ENCODE measurements around the gene AKNAD1. TPM values are rescaled to one million over a fixed set of nuclear protein-coding genes. Genes with fewer than 3 reads are reported as not detected.
A peak's percentile ranks its signal among the peaks of the same experiment; 100 is the strongest.

Gene AKNAD1
- total RNA-seq, 2 experiments from 2014 or later, result not detected

DNA sequence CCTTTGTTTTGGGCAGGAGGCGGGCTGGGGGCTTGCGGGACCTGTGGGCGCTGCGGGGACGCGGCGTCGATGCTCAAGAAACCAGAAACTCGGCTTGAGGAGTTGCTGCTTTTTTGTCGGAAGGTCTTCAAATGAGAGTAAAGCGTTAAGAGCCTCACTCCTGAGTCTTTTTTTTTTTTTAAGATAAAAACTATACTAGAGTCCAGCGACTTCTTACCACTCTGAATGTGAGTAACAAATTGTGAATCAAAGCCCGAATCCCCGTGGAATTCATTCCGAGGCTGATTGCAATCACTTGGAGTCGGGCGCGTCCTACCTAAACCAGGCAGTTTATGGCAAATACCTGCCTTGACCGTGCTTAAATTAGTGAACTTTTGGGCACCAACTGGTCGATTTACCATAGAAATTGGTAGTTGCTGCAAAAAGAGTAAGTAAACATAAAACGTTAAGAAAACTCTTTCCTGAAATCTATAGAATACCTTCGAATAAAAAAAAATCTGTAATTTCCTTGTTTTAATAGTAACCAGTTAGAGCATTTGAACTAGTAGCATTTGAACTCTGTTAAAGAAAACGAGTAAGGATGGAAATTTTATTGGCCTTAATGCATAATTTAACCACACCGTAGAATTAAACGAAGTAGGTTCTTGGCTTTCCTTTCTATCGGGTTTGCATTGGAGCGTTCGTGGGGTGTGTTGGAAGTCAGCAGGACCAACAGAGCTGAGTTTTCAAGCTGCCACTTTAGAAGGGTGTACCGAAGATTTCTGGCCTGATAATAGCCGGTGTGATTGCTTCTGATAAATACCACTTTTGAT lies 20.7 kb upstream of the AKNAD1 start:
- peak overlapping the region; percentile 97 for H3K4me2 ChIP-seq (ENCODE audit: low read length)
- peak; percentile 43 for DNase-seq (ENCODE audit: low spot score)
- H3K9me2 ChIP-seq (ENCODE audit: insufficient read depth, low read length), result no peaks in the 10 kb centered on the region
- H3K9me3 ChIP-seq (ENCODE audit: low read length), result no peaks in the 10 kb centered on the region
- H4K20me1 ChIP-seq (ENCODE audit: insufficient read depth, low read length), result no peaks in the 10 kb centered on the region
- ChIA-PET POLR2A (interaction anchor here (0.5 to 1.1 kb wide), 3 partner anchors 21 to 763 kb away, joined by 3 to 6 read pairs (median 4); no protein-coding TSS in a partner anchor), CTCF (ENCODE audit: unreplicated experiment) (no interaction called here)
- peak overlapping the region; percentile 48 for H3K27ac ChIP-seq (ENCODE audit: low read depth, low read length, poor library complexity, severe bottlenecking)
- peak overlapping the region; percentile 79 for H2AFZ ChIP-seq (ENCODE audit: low read length)
- BruUV-seq (replicated peaks), result TSS peak; percentile 56
- peaks cover 11% of the 10 kb centered on the region for H3K4me1 ChIP-seq (ENCODE audit: insufficient read depth, low read length, poor library complexity, severe bottlenecking)
- intact Hi-C loops (cut with micrococcal nuclease; ENCODE audit: unreplicated experiment), result loop anchor here (2.0 to 5.0 kb wide), 4 partner anchors 85 to 320 kb away; partner anchors contain the start of genes CLCC1, PRPF38B and STXBP3
- H3K36me3 ChIP-seq (ENCODE audit: insufficient read depth, low read length), result 0 out of 2 replicates have a peak, but pooled peaks cover 7% of the 10 kb centered on the region
- peak overlapping the region; percentile 94 for H3K4me3 ChIP-seq (ENCODE audit: low read depth, low read length, poor library complexity, severe bottlenecking)
- TF ChIP-seq, protein P1, sequence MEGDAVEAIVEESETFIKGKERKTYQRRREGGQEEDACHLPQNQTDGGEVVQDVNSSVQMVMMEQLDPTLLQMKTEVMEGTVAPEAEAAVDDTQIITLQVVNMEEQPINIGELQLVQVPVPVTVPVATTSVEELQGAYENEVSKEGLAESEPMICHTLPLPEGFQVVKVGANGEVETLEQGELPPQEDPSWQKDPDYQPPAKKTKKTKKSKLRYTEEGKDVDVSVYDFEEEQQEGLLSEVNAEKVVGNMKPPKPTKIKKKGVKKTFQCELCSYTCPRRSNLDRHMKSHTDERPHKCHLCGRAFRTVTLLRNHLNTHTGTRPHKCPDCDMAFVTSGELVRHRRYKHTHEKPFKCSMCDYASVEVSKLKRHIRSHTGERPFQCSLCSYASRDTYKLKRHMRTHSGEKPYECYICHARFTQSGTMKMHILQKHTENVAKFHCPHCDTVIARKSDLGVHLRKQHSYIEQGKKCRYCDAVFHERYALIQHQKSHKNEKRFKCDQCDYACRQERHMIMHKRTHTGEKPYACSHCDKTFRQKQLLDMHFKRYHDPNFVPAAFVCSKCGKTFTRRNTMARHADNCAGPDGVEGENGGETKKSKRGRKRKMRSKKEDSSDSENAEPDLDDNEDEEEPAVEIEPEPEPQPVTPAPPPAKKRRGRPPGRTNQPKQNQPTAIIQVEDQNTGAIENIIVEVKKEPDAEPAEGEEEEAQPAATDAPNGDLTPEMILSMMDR (conservative IDR thresholded peaks at IDR 0.05; ENCODE audit: low read length), result no peak
- no peak for TF ChIP-seq EZH2phosphoT487 (IDR thresholded peaks at IDR 0.05; ENCODE audit: borderline replicate concordance, low read depth, low read length)
- H3K79me2 ChIP-seq (ENCODE audit: insufficient read depth, low read depth, low read length), result peaks cover 44% of the 10 kb centered on the region

DNA sequence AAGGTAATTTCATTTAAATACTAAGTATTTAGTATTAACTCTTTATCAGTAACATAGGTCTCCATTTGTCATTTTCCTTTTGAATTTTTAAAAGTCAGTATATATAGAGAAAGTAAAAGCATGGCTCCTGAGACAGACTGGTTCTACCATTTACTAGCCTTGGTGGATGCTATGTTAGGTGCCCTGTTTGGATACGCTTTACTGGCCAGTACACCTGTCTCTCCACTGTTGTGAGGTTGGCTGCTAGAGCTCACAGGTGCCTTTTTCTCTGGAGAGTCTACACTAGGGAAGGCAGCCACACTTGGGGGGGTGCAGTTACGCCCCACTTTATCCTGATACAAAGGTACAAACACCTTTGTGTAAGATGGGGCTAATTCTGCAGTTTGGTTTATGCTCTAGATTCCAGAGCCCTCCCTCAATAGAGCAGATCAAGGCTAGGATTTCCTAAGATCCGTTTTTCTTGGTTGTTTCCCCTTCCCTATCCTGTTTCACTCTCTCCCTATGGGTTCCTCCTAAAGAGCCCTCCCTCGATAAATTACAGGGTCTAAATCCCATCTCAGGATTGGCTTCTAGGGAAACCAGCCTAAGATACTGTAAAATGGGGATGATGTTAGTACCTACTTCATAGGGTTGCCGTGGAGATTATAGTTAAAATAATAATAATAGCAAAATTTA lies 14.3 kb upstream of the AKNAD1 start:
- intact Hi-C loops (cut with micrococcal nuclease; ENCODE audit: unreplicated experiment), result no loop called here
- DNase-seq (ENCODE audit: low spot score), result no peak
- ChIA-PET CTCF (ENCODE audit: unreplicated experiment) (interaction anchor here (0.6 kb wide), 1 partner anchor 12 kb away, joined by 3 read pairs; no protein-coding TSS in a partner anchor), POLR2A (interaction anchor here (1.0 to 1.1 kb wide), 2 partner anchors 9 to 23 kb away, joined by 3 to 5 read pairs; no protein-coding TSS in a partner anchor)
- Histone ChIP-seq H3K4me2 (ENCODE audit: low read length) (no peak overlapping the region), H3K79me2 (ENCODE audit: insufficient read depth, low read depth, low read length) (no peaks in the 10 kb centered on the region), H2AFZ (ENCODE audit: low read length) (no peak overlapping the region), H3K9me2 (ENCODE audit: insufficient read depth, low read length) (no peaks in the 10 kb centered on the region), H4K20me1 (ENCODE audit: insufficient read depth, low read length) (no peaks in the 10 kb centered on the region), H3K4me3 (ENCODE audit: low read depth, low read length, poor library complexity, severe bottlenecking) (no peak overlapping the region), H3K27ac (ENCODE audit: low read depth, low read length, poor library complexity, severe bottlenecking) (no peak overlapping the region), H3K9me3 (ENCODE audit: low read length) (no peaks in the 10 kb centered on the region), H3K36me3 (ENCODE audit: insufficient read depth, low read length) (no peaks in the 10 kb centered on the region), H3K4me1 (ENCODE audit: insufficient read depth, low read length, poor library complexity, severe bottlenecking) (peaks cover 3% of the 10 kb centered on the region)
- TF ChIP-seq EZH2phosphoT487 (IDR thresholded peaks at IDR 0.05; ENCODE audit: borderline replicate concordance, low read depth, low read length), result no peak
- TF ChIP-seq, protein P1 (conservative IDR thresholded peaks at IDR 0.05; ENCODE audit: low read length), result no peak
- BruUV-seq (replicated peaks), result no TSS peak
